Measurements from ENCODE around the gene EEF1AKMT3.
A peak's percentile ranks its signal among the peaks of the same experiment; 100 is the strongest.
"Not testable (repeated sequence)": the region's sequence is repeated elsewhere in the genome, so short reads cannot be mapped to it uniquely, and the experiment has no call there.

EEF1AKMT3 gene

GRCh38 chr12:57766464-57767304, 5.7 kb upstream of the EEF1AKMT3 start, which contains the start of gene CYP27B1:
CYP27B1 (minus strand) TSS chr12:57767078; CDS start chr12:57767041, 37 bp downstream.
- DNase-seq, result no peak

DNA sequence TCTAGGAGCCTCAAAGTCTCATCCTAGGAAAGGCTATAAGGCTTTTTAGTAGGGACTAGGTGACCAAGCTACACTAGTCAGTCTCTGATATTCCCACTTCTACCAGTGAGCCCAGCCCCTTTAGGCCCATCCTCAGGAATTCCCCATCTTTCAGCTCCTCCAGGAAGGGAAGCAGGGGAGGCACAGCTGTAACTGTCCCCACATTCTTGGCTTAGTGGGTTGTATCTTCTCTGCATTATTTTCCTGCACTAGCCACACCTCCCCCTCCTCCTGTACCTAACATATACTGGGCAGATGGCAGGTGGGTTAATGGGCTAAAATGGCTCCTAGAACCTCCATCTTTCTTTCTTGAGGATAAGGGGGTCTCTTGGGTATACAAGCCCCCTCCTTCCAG, 5.1 kb upstream of the EEF1AKMT3 start:
- DNase-seq, result no peak

DNA sequence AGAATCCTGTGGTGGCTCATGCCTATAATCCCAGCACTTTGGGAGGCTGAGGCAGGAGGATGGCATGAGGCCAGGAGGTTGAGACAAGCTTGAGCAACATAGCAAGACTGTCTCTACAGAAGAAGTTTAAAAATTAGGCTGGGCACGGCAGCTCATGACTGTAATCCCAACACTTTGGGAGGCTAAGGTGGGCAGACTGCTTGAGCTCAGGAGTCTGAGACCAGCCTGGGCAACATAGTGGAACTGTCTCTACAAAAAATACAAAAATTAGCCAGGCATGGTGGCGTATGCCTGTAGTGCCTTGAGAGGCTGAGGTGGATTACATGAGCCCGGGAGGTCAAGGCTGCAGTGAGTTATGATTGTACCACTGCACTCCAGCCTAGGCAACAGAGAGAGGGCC, 4.5 kb upstream of the EEF1AKMT3 start:
- DNase-seq, result no peak

DNA sequence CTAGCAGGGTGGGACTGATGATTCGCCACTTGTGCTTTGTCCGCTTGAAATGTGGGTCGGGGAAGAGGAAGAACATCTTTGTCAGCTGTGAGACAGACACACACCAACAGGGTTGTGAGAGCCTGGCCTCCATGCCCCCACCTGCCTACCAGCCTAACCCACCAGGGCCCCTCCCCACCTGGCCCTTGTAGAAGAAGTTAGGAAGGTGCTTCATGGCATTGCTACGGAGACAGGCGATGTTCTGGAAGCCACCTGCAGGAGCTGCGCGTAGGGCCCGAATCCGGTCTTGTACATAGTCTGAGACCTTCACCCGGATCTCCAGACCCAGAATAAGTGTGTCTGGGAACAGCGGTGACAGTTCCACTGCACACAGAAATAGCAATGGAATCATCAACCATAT, 2.8 kb upstream of the EEF1AKMT3 start:
- DNase-seq, result no peak

- DNase-seq, result no peak
Measured at GRCh38 chr12:57770734-57771133, 1.7 kb upstream of the EEF1AKMT3 start.

DNA sequence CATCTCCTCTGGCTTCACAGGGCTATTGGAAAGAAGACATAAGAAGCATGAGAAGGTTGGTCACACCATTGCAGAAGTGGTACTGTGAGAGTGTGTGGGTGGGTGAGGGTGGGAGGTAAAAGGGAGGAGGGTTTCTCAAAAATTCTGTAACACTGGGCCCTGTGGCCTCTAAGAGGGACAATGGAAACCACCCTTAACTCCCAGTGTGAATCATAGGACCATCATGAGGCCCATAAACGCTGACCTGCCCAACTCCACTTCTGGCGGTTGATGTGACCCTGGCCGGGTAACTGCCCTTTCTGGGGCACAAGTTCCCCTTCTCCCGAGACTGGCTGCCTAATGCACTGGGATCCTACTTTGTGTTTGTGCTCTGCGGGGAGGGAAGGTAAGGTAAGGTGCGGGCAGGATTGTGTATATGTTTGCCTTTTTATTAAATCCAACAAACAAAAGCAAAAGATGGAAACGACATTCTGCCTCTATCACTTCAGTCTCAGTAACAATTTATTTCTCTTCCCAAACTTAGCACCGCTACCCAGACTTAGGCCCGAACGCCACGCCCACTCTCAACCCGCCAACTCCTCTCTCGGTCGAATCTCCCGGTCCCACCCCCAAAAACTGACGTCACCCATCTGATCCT, 1.1 kb upstream of the EEF1AKMT3 start:
- peak; percentile 60 for DNase-seq

DNA sequence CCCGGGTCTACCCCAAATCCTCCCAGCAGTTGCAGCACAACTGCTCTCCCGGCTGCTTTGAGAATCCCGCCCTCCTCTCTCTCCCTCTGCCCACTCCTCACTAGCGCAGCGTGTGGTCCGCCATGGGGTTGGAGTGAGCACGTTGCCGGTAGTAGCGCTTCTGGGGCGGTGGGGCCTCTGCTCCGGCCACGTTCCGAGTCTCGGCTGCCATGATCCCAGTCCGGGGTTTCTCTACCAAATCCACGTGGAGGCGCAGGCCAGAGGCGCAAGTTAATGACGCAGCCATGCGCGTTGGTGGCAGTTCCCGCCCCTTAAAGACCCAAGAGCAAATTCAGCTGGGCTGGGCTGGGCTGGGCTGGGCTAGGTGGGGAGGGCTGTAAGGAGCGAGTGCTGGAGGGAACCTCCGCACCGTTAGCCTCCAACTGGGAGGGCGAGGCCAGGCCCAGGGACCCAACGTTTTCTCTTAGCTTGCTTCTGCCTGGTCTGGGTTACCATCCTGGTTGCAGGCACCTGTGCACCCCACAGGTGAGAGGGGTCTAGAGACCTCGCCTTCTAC, 463 bp upstream of the EEF1AKMT3 start, which contains the start of gene METTL1:
METTL1 (minus strand) TSS at position 233 of the 556 bp plus-strand sequence; CDS start at position 211, 22 bp downstream.
- peak; percentile 82 for DNase-seq

- DNase-seq, result not testable (repeated sequence)
Measured at GRCh38 chr12:57774634-57775033, 2.2 kb downstream of the EEF1AKMT3 start.

DNA sequence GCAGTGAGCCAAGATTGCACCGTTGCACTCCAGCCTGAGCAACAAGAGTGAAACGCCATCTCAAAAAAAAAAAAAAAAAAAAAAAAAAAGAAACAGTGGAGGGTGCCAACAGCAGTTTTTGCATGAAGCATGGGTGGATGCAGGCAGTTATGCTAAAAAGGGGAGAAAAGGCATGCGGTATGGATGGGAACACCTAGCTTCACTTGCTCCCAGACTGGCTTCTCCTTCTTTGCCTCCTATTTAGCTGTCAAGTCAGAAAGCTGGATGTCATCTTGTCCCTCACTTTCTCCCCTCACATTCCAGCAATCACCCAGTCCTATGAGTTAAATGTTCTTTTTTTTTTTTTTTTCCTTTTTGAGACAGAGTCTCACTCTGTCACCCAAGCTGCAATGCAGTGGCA, 2.6 kb downstream of the EEF1AKMT3 start:
- DNase-seq, result no peak

GRCh38 chr12:57775563-57776246, 3.3 kb downstream of the EEF1AKMT3 start:
- DNase-seq, result no peak

GRCh38 chr12:57776247-57776587, 3.8 kb downstream of the EEF1AKMT3 start:
- DNase-seq, result no peak

DNA sequence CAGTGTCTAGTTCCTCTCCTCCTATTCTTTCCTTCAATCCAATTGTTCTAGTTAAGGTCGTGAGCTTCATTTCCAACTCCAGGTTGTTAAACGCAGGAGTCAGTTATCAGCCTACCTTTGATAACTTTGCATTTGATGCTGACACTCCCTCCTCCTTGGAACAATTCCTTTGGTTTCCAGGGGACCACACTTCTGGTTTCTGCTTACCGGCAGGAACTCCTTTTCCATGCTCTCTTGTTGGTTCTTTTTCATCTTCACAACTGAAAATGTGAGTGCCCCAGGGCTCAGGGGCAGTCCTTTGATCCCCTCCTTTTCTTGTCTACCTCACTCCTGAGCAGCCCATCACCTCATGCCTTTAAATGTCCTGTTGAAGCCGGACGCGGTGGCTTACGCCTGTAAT, 5.0 kb downstream of the EEF1AKMT3 start:
- DNase-seq, result no peak

DNA sequence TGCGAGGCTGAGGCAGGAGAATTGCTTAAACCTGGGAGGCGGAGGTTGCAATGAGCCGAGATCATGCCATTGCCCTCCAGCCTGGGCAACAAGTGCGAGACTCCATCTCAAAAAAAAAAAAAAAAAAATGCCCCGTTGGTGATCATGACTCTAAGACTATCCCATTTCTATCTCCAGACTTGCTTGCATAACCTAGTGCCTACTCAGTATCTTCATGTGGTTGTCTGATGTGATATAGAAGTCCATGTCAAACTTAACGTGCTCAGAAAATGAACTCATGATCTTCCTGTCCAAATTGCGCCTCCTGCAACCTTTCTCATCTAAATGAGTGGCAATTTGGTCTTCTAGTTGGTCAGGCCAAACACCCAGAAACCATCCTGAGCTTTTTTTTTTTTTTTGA, 5.5 kb downstream of the EEF1AKMT3 start:
- DNase-seq, result no peak

DNA sequence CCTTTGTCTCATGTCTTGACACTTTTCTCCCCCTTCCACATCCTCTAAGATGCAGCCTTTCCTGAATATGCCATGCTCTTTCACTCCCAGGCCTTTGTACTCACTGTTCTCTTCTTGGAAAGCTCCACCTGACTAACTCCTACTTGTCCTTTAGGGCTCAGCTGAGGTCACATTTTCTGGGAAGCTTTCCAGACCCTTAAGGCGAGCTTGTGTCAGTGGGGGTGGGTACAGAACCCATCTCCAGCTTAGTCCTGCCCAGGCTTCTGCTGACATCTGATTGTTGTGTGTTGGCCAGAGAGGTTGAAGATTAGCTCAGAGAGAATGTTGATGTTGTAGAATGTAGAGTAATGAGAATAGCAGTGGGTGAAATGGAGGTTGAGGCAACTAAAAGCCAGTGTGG, 7.3 kb downstream of the EEF1AKMT3 start:
- no peak for DNase-seq

DNA sequence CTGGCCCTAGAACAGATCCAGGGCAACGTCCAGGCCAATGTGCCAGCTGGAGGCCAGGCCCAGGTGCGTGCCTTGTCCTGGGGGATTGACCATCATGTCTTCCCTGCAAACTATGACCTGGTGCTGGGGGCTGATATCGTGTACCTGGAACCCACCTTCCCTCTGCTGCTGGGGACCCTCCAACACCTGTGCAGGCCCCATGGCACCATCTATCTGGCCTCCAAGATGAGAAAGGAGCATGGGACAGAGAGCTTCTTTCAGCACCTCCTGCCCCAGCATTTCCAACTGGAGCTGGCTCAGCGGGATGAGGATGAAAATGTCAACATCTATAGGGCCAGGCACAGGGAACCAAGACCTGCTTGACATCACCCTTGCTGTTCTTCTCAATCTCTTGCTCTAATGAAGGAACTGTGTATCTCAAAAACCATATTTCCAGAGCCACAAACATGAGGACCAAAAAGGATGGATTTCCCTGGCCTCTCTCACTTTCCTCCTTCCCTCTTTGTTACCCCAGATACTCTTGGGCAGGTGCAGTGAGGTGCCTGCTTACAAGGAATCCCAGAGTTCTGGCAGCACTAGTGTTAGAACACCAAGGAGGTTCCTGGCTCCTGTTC, 8.0 kb downstream of the EEF1AKMT3 start:
- no peak for DNase-seq

DNA sequence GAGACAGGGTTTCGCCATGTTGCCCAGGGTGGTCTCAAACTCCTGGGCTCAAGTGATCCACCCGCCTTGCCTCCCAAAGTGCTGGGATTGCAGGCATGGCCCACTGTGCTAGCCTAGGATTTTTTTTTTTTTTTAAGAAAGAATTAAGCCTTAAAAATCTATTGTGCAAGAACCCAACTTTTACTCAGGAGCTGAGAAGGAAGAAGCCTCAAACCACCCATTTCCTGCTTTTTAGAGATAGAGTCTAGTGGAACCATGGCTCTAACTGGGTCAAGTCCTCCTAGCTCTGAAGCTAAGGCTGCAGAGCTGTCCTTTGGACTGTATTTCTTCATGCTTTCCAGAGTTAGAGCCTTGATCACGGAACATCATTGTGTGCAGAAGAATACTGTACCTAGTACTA, 8.8 kb downstream of the EEF1AKMT3 start:
- DNase-seq, result no peak

GRCh38 chr12:57781801-57782200, 9.4 kb downstream of the EEF1AKMT3 start:
- DNase-seq, result no peak

- no peak for DNase-seq
Measured at GRCh38 chr12:57782243-57782607, 9.8 kb downstream of the EEF1AKMT3 start.

DNA sequence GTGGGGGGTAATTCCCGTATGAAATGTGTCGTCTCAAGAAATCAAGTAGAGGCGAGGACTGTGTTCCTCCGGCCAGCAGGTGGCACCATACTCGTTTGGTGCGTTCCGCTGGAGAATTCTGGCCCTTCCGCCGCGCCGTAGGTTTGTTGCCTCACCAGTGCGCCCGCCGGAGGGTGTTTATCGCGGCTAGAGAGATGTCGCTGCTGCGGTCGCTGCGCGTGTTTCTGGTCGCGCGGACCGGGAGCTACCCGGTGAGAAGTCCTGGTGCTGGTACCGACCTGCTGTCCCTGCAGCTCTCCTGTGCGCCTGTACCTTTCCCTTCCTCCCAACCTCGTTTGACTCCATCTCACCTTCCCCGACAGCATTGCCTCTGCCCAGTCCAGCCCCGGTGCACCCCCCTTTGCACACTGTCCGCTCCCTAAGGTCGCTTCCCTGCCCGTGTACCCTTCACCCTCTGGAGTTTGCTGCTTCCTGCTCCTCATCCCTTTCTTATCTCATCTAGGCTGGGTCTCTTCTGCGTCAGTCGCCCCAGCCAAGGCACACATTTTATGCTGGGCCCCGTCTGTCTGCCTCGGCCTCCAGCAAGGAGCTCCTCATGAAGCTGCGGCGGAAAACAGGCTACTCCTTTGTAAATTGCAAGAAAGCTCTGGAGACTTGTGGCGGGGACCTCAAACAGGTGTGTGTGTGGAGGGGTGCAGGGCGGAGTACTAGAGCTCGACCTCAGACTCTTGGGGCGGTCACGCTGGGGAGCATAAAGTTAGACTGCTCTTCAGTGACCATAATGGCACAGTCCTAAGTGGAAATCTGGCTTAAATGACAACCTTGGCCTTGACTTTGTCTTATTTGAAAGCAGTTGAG, 10.4 kb downstream of the EEF1AKMT3 start, which contains the start of gene TSFM:
TSFM (plus strand) TSS at position 180 of the 858 bp plus-strand sequence; CDS start at position 195, 15 bp downstream.
- peak; percentile 84 for DNase-seq

DNA sequence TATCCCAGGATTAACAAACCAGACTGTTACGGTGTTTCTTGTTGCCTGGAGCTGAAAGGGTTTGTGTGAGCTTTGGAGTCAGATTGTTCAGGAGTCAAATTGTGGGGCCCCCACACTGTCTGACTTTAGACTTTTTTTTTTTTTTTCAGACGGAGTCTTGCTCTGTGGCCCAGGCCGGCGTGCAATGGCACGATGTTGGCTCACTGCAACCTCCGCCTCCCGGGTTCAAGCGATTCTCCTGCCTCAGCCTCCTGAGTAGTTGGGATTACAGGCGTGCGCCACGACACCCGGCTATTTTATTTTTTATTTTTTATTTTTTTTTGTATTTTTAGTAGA, 11.0 kb downstream of the EEF1AKMT3 start:
- no peak for DNase-seq

DNA sequence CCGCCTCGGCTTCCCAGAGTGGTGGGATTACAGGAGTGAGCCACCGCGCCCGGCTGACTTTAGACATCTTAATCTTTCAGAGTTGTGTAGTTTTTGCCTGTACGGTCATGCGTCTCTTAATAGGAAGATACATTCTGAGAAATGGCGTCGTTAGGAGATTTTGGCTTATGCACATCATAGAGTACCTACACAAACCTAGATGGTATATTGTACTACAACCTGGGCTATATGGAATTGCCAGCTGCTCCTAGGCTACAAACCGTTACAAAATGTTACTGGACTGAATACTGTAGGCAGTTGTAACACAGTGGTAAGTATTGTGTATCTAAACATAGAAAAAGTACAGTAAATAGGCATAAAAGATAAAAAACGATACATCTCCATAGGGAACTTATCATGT, 11.4 kb downstream of the EEF1AKMT3 start:
- DNase-seq, result no peak

GRCh38 chr12:57793920-57794319, 21.5 kb downstream of the EEF1AKMT3 start:
- DNase-seq, result no peak

Data from NCI-H1092 (cell line).